CD14-positive monocyte (primary cell): ENCODE results near the gene ANTXR2. TPM values are rescaled to one million over a fixed set of nuclear protein-coding genes. Genes with fewer than 3 reads are reported as not detected.

Experiments
- DNase-seq, 3 donors: peaks; one replicate each; pipeline ENCODE4 v3.0.0-alpha.2; 2011 to 2022
- H2AFZ ChIP-seq: 2 replicates; pipeline ENCODE4 v1.6.0; 2012; ENCODE audit warnings: mild to moderate bottlenecking, low read depth, low read length, inconsistent platforms; ENCODE audit not compliant: insufficient read depth, poor library complexity, severe bottlenecking
- H3K27ac ChIP-seq, 2 donors: 1 replicate in 1 of 2; 2 replicates in 1 of 2; pipeline ENCODE4 v1.5.1; 2012 to 2013; ENCODE audit warnings: low read length in 2 of 2, control low read depth in 1 of 2, inconsistent platforms in 1 of 2, low read depth in 1 of 2, mild to moderate bottlenecking in 1 of 2
- H3K27me3 ChIP-seq, 2 donors: one replicate each; pipeline versions ENCODE4 v1.6.0 to v1.6.1; 2011 to 2013; ENCODE audit warnings: low read length in 2 of 2; ENCODE audit not compliant: control insufficient read depth in 2 of 2, insufficient read depth in 2 of 2
- H3K36me3 ChIP-seq, 2 donors: replicated peaks in 1 of 2; 1 replicate in 1 of 2; 2 replicates in 1 of 2; pipeline versions ENCODE4 v1.5.1 to v1.6.1; 2012 to 2013; ENCODE audit warnings: low read length in 2 of 2, control low read depth in 1 of 2, inconsistent platforms in 1 of 2, mild to moderate bottlenecking in 1 of 2; ENCODE audit not compliant: insufficient read depth in 2 of 2, control insufficient read depth in 1 of 2
- H3K4me1 ChIP-seq, 2 donors: 1 replicate in 1 of 2; 2 replicates in 1 of 2; pipeline versions ENCODE4 v1.5.1 to v1.6.1; 2012 to 2013; ENCODE audit warnings: low read length in 2 of 2, control low read depth in 1 of 2, inconsistent platforms in 1 of 2, mild to moderate bottlenecking in 1 of 2, moderate library complexity in 1 of 2; ENCODE audit not compliant: insufficient read depth in 2 of 2, control insufficient read depth in 1 of 2
- H3K4me2 ChIP-seq: replicated peaks from 2 replicates; pipeline ENCODE3; 2012; ENCODE audit warnings: low read length, moderate library complexity, mild to moderate bottlenecking; ENCODE audit not compliant: poor library complexity, severe bottlenecking; ENCODE audit errors: extremely low read depth
- H3K4me3 ChIP-seq, 3 experiments: fragments of 200-600 bp in 1 of 3; sonication (generic) in 1 of 3; replicated peaks in 1 of 3; 1 replicate in 2 of 3; 2 replicates in 1 of 3; pipeline ENCODE4 v1.5.1; 2011 to 2013; ENCODE audit warnings: low read length in 3 of 3, mild to moderate bottlenecking in 3 of 3, control low read depth in 2 of 3, low read depth in 2 of 3, inconsistent platforms in 1 of 3, moderate library complexity in 1 of 3
- H3K79me2 ChIP-seq: 2 replicates; pipeline ENCODE4 v1.6.0; 2012; ENCODE audit warnings: mild to moderate bottlenecking, control low read depth, inconsistent platforms, low read length, moderate library complexity; ENCODE audit not compliant: insufficient read depth
- H3K9ac ChIP-seq: 2 replicates; pipeline ENCODE4 v1.6.0; 2017; ENCODE audit warnings: low read length, mild to moderate bottlenecking; ENCODE audit not compliant: insufficient read depth, poor library complexity, severe bottlenecking
- H3K9me3 ChIP-seq, 2 donors: replicated peaks in 1 of 2; 1 replicate in 1 of 2; 2 replicates in 1 of 2; pipeline versions ENCODE4 v1.5.1 to v1.6.1; 2012 to 2013; ENCODE audit warnings: low read length in 2 of 2, control low read depth in 1 of 2; ENCODE audit not compliant: control insufficient read depth in 1 of 2, insufficient read depth in 1 of 2
- H4K20me1 ChIP-seq: 2 replicates; pipeline ENCODE4 v1.6.0; 2012; ENCODE audit warnings: mild to moderate bottlenecking, low read length, control low read depth, moderate library complexity; ENCODE audit not compliant: insufficient read depth
- H3K27ac Mint-ChIP-seq, 7 donors: one replicate each; pipeline ENCODE4 v1.8.0; 2020; ENCODE audit warnings: mild to moderate bottlenecking in 7 of 7, mixed read lengths in 7 of 7, moderate library complexity in 6 of 7, inconsistent platforms in 2 of 7
- H3K27me3 Mint-ChIP-seq, 3 donors: one replicate each; pipeline ENCODE4 v1.8.0; 2021 to 2022; ENCODE audit warnings: low read depth in 3 of 3, mild to moderate bottlenecking in 3 of 3, mixed read lengths in 3 of 3, moderate library complexity in 3 of 3, inconsistent platforms in 1 of 3
- H3K36me3 Mint-ChIP-seq, 2 donors: one replicate each; pipeline ENCODE4 v1.8.0; 2020; ENCODE audit warnings: mixed read lengths in 2 of 2, inconsistent platforms in 1 of 2, mild to moderate bottlenecking in 1 of 2
- H3K4me1 Mint-ChIP-seq: one replicate; pipeline ENCODE4 v1.8.0; 2020; ENCODE audit warnings: mild to moderate bottlenecking, mixed read lengths
- H3K4me3 Mint-ChIP-seq, 2 donors: one replicate each; pipeline ENCODE4 v1.8.0; 2020; ENCODE audit warnings: mild to moderate bottlenecking in 2 of 2, mixed read lengths in 2 of 2, moderate library complexity in 1 of 2
- H3K9me3 Mint-ChIP-seq, 7 donors: one replicate each; pipeline ENCODE4 v1.8.0; 2020 to 2022; ENCODE audit warnings: mixed read lengths in 7 of 7, mild to moderate bottlenecking in 6 of 7, moderate library complexity in 6 of 7, inconsistent platforms in 2 of 7
- CTCF ChIP-seq: fragments of 200-600 bp; IDR thresholded peaks from one replicate; pipeline ENCODE4 v1.8.0; 2022; ENCODE audit warnings: antibody characterized with exemption, mild to moderate bottlenecking
- WGBS: methylation state at CpG from one replicate; pipeline ENCODE4 v1.1.5; 2013; ENCODE audit warnings: missing lambda C conversion rate; ENCODE audit not compliant: insufficient coverage; 5-methylcytosine and 5-hydroxymethylcytosine counted together
- intact Hi-C, 2 donors: fragments of 100-400 bp; cut with micrococcal nuclease; formaldehyde crosslinking; loops; one replicate each; pipeline versions ENCODE4 v1.15.0 to v1.15.1; 2023
- polyA plus RNA-seq, 3 donors: library from polyadenylated mRNA; depleted of rRNA in 1 of 3; unstranded in 2 of 3; stranded (reverse) in 1 of 3; fragments of 300-500 nt in 2 of 3; fragments of >200 nt in 1 of 3; fragmentation: Illumina TruSeq in 2 of 3; gene quantifications; 1 replicate in 2 of 3; 2 replicates in 1 of 3; pipeline ENCODE4 v1.2.3, GENCODE V29; 2012 to 2021

The ANTXR2 gene
- polyA plus RNA-seq, 3 donors = 15.4 to 69.6 (median 59.2) TPM

- Histone ChIP-seq H4K20me1 (no peaks in the 10 kb centered on the region), H3K9me3 (peaks cover 0 to 8% of the 10 kb centered on the region in 2 donors), H3K27me3 (no peaks in the 10 kb centered on the region), H3K4me1 (no peaks in the 10 kb centered on the region), H2AFZ (no peak overlapping the region), H3K9ac (no peak overlapping the region), H3K4me2 (no peak overlapping the region), H3K27ac (no peak overlapping the region), H3K79me2 (no peaks in the 10 kb centered on the region), H3K4me3 (no peak overlapping the region), H3K36me3 (peaks cover 19 to 39% of the 10 kb centered on the region in 2 donors)
- peaks cover 34 to 41% of the 10 kb centered on the region in 2 donors for H3K36me3 Mint-ChIP-seq
- H3K4me3 Mint-ChIP-seq = no peak overlapping the region
- WGBS = 96% methylated on average over 52 of the region's 60 CpGs
- H3K4me1 Mint-ChIP-seq = no peaks in the 10 kb centered on the region
- no peak for TF ChIP-seq CTCF
- no peaks in the 10 kb centered on the region for H3K27me3 Mint-ChIP-seq
- peaks cover 0 to 6% (median 2%) of the 10 kb centered on the region in 7 donors for H3K9me3 Mint-ChIP-seq
- intact Hi-C loops = no loop called here
- peak overlapping the region in 1 of 7 donors; percentile 31 for H3K27ac Mint-ChIP-seq
- no peak for DNase-seq
Measured at GRCh38 chr4:79964400-79965211, 108.4 kb downstream of the ANTXR2 start.

- 100% methylated on average over 1 of the region's 8 CpGs for WGBS
- Mint-ChIP-seq H3K4me1 (no peaks in the 10 kb centered on the region), H3K4me3 (no peak overlapping the region), H3K27ac (no peak overlapping the region), H3K36me3 (peaks cover 34 to 43% of the 10 kb centered on the region in 2 donors), H3K27me3 (no peaks in the 10 kb centered on the region), H3K9me3 (peaks cover 0 to 6% (median 2%) of the 10 kb centered on the region in 7 donors)
- Histone ChIP-seq H4K20me1 (no peaks in the 10 kb centered on the region), H3K4me2 (no peak overlapping the region), H3K9me3 (peaks cover 0 to 8% of the 10 kb centered on the region in 2 donors), H3K27ac (no peak overlapping the region), H3K4me3 (no peak overlapping the region), H3K27me3 (no peaks in the 10 kb centered on the region), H3K4me1 (no peaks in the 10 kb centered on the region), H3K36me3 (peaks cover 19 to 39% of the 10 kb centered on the region in 2 donors), H2AFZ (no peak overlapping the region), H3K79me2 (no peaks in the 10 kb centered on the region), H3K9ac (no peak overlapping the region)
- intact Hi-C loops = no loop called here
- no peak for DNase-seq
- TF ChIP-seq CTCF = no peak
Measured at GRCh38 chr4:79964020-79964399, 109.0 kb downstream of the ANTXR2 start.
